ENCODE data around the gene AUTS2. TPM values are rescaled to one million over a fixed set of nuclear protein-coding genes. Genes with fewer than 3 reads are reported as not detected.

Gene AUTS2
- total RNA-seq, 1 donor from 2014 or later: 1.2 TPM

DNA sequence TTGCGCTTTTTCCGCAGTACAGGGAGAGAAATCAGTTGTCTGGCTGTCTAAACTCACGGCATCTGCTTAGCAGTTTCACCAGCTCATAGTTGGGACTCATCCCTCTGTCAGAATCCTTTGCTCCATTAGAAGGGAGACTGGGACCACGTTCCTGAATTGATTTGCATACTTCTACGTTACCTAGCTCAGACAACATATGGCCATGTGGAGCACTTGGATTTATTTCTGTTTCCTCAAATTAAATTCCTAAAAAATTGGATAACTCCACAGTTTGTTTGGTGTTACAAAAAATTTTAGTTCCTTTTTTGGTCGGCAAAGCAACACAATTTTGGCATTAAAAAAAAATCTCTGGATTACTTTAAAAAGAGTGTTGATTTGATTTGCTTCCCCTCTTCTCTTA is 614.0 kb downstream of the AUTS2 start:
- no peak for DNase-seq

- no peak for DNase-seq
Observed at GRCh38 chr7:70214071-70214470, 615.8 kb downstream of the AUTS2 start.

DNA sequence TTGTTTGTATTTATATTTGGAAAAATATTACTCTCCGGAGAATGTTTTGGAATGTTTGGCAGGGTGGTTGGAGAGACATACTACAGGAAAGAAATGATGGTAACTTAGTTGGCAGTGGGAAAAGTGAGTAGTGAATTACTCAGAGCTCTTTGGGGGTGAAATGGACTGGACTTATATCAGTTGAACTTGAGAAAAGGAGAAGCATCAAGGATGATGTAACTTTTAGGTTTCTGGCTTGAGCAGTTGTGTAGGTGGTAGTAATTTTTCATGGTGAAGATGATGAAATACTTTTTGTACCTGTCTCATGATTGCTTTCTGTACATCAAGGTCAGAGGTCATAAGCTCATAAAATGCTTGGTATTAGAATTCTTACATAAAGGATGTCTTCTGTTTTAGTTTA is 617.2 kb downstream of the AUTS2 start:
- no peak for DNase-seq

- DNase-seq: no peak
Observed at GRCh38 chr7:70217571-70217970, 619.3 kb downstream of the AUTS2 start.

DNA sequence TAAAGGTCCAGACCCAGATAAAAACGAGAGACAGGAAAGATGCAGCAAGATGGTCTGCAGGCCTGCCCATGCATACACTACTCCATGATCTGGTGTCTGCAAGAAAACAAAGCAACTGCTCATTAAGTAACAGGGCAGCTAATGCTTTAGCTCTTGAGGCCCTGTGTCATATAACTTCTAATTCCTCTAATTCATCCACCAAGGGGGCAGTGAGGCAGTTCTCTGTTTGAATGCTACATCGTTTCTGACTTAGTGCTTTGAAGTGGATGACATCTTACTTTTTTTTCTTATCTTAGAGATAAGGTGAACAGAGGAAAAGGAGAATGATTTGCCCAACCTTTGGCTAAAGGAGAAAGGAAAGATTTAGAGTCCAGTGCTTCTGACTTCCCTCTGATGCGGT is 619.7 kb downstream of the AUTS2 start:
- no peak for DNase-seq

DNA sequence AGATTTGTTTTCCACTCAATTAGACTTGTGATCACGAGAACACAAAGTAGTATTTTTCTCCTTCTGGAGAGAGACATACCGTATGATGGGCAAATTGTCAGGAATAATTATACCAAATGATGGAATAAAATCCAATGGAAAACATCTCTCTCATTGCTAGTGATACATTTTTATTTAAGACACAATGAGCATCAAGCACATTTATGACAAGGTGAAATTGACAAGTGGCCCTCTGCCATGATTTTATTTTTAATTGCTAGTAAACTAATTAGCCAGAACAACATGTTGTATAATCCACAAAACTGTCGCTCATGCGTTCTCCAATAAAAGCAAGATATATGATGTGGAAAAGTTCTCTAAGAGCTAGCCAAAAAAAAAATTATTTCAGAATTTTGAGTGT is 620.8 kb downstream of the AUTS2 start:
- DNase-seq: no peak

DNA sequence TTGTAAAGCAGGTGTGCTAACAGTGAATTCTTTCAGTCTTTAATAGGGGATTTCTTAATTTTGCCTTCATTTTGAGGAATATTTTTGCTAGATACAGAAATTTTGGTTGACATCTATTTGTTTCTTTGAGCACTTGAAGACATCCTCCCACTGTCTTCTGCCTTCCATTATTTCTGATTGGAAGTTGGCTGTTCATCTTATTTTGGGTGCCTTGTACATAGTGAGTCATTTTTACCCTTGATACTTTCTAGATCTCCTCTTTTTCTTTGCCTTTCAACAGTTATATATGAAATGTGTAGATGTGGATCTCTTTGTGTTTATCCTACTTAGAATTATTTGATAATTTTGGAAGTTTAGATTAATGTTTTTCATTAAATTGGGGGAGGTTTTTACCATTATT is 631.0 kb downstream of the AUTS2 start:
- DNase-seq: no peak

DNA sequence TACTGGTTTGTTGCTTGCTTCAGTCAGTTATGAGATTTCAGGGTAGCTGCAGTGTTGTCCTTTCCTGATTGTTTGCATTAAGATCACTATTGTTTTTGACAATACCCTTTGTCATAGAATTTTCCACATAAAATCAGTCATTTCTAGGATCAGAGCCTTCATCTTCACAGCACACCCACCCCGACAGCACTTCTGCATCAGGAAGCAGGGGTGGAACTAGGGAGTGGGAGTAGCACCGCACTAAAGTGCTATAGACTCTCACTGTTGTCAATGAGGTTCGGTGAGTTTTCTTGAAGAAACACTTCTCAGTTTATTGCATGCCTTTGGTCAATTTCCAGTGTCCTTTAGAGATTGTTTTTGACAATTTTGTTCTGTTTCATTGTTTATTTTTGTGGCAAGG is 632.5 kb downstream of the AUTS2 start:
- DNase-seq: no peak

DNA sequence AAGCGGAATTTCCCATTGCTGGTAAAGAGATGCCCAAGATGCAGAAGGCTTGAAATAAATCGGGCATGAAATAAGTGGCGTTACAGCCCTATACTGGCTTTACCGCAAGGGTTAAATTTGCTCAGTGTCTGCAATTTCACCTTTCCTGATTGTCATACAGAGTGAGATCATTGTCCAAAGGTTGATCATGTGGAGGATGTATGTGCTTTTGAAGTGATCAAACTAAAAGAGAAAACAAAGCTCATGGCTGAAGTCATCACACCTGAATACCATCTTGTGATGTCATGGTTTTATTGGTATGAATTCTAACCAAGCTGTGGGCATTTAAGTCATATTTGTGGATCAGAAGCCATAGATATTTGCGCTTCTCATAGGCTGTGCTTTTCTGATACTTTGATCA is 635.5 kb downstream of the AUTS2 start:
- no peak for DNase-seq

DNA sequence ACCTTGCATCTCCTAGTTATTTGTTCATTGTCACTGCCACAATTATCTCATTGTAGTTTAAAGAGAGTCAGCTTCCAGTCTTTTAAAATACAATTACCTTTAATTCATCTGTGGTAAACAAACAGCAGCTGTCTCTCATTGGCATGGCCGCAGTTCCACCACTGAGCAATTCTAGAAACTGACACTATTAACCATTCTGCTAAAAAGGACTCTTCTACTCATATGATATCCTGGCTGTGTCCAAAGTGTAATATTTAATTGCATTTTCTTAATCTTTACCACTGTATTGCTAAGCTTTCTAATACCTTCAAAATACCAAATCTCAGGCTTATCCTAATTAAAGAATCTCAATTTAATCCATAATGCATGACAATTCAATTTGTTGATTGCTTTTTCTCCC is 639.0 kb downstream of the AUTS2 start:
- no peak for DNase-seq

- no peak for DNase-seq
Observed at GRCh38 chr7:70237831-70238575, 639.7 kb downstream of the AUTS2 start.

DNA sequence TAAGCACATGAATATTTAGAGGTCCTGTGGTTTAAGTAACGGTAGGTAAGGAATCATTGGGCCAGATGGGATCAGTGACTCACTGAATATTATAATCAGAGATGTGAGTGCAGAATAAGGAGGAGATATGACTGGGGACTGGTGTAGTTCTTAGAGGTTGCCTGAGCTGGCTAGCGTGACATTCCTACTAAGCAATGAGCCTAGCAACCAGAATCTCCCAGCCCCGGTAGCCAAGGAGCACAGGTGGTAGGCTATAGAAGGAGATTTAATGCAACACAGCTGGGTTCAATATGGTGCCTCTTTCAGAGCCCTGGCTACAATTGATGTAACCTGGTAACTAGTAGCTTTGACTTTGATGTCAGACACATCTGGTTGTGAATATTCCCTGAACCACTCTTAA is 641.6 kb downstream of the AUTS2 start:
- no peak for DNase-seq

GRCh38 chr7:70240873-70241272 is 642.6 kb downstream of the AUTS2 start:
- DNase-seq: no peak

- no peak for DNase-seq
Observed at GRCh38 chr7:70241536-70242175, 643.4 kb downstream of the AUTS2 start.

DNA sequence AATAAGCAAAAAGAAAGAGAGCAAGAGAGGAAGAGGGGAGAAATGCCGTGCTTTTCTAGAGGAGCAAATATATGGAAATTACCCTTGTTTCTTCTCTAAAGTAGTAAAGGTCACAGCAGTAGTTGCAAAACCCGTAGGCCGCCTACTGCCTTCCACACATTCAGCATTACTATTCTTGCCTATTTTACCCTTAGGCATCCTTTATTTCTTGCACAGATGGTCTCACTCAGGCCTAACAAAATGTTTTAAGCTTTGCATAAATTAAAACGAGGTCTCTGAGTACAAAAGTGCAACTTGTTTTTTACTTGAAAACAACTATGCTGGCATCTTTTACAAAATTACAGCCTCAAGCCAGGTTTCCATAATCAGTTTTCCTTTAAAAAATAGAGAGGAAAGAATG is 644.6 kb downstream of the AUTS2 start:
- DNase-seq: no peak

DNA sequence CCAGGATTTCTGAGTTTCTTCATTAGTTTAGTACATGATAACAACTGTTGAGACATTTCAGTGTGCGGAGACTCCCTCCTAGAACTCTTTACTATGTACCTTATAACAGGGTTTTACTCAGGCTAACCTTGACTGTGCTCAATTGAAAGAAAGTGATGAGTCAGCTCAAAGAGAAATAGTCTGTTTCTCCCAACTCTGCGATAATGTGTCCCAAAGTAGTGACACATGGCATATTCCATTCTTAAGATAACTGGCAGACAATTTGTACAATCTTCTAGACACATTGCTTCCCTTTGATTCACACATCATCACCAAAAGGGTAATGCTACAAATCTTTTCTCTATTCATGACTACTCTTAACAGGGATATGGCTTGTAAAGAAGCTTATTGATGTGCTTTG is 645.2 kb downstream of the AUTS2 start:
- DNase-seq: no peak

GRCh38 chr7:70257921-70258320 is 659.6 kb downstream of the AUTS2 start:
- no peak for DNase-seq

- no peak for DNase-seq
Observed at GRCh38 chr7:70259502-70259901, 661.2 kb downstream of the AUTS2 start.

DNA sequence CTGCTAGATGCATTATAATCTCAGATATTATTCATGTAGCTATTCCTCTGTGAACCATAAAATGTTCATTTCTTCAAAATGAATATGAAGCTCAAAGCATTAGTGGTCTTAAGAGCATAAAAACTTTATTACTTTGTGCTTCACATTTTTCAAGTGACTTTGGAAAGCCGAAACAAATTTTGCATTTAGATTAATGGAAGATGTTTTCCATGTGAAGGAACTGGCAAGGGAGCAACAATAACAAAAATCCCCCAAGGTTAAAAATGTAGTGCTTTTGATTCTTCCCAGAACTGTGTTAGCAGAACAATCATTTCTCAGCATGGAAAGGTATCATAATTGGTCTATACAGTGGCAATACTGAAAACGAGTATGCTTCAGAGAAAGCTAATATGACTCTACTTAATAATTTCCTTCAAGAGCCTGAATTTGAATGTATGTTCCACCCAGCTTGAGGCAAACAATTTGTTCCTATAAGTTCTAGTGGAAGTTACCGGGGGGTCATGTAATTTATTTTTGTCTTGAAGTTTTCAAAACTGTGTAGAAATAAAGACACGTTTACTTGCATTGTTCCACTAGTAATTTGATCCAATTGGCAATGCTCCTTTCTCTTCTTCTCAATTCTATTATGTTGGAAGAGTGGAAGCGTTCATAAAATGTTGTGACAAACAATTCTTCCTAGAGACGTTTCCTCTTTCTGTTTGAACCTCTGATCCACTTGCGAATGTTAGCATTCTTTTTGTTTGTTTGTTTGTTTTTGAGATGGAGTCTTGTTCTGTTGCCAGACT is 665.4 kb downstream of the AUTS2 start:
- no peak for DNase-seq

DNA sequence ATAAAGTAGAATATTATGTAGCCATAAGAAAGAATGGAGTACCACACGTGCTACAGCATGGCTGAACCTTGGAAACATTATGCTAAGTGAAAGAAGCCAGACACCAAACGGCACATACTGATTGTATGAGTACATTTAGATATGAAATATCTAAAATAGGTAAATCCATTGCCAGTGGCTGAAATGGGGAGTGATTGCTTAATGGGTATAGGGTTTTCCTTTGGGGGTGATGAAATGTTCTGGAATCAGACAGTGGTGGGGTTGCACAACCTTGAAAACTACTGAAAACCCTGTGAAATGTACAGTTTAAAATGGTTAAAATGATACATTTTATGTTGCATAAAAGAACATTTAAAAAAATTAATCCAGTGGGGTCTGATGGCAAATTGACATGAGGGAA is 667.9 kb downstream of the AUTS2 start:
- no peak for DNase-seq

DNA sequence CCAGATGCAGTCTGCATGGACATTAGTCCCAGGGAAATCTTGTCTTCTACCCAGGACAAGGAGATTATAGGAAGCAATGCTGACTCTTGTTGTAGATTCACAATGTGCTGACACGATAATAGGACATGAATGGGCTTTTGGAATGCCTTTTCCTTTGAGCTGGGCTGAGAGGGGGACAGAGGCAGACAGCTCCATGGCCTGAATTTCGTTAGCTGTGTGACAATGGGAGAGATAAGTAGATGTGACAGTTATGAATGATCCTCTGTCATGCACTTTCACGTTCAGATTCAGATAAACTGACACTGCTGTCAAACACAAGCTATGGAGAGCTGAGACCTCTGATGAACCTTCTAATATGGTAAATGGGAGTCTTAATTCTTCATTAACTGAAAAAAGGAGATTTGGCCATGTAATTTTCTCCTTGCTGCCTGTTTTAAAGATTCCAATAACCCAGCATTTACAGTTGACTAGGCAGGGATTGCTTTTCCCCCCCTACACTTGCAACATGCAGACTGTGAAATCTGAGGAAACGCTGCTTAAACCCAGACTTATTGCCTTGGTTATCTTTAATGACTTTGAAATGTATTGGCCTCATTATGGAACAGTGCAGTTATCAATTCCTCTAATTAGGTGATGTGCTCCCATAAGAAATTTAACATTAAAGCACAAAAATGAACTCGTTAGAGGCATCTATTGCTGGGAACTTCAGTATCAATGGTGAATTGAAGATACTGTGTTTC is 669.3 kb downstream of the AUTS2 start:
- DNase-seq: no peak

DNA sequence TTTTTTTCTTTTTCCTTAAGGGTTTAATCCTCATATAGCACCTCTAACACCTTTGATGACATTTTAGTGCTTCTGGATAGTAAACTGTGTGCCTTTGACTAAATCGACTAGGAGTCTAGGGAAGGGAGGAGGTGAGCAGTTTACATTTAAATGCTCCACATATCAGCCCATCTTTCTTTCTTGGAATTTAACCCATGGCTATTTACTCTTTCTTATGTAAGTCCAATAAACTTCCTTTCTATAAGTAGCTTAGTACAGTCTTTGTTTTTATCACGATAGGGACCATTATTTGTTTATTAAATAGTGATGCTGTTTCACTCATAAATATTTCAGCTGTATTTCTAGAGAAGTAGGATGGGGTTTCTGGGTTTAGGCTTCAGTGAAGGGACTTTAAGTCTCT is 669.9 kb downstream of the AUTS2 start:
- no peak for DNase-seq

DNA sequence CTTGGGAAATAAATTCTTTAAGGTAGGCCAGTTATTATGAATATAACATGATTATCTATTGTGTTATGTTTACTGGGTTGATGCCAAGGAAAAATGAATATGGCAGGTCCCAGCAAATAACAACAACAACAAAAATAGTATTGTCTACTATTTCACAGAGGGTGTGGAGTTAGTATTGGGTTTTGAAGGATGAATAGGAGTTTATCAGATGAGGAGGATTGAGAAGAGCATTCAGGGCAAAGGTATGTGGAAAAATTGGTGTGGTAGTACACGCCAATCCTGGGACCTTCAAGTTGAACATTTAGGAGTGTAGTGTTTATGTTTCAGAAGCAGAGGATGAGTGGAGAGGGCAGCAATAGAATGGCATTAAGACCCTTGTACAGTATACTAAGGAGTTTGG is 671.9 kb downstream of the AUTS2 start:
- DNase-seq: no peak

Measured in dermis blood vessel endothelial cell (primary cell).